AG09309 (cell line): ENCODE measurements around the gene HOATZ.

Experiments used
- DNase-seq: peaks from one replicate; pipeline ENCODE4 v3.0.0-alpha.2; 2010; ENCODE audit warnings: low read depth
- H3K4me3 ChIP-seq: 2 replicates; pipeline ENCODE4 v1.5.1; 2011; ENCODE audit warnings: mild to moderate bottlenecking, low read depth, low read length, moderate library complexity; ENCODE audit not compliant: control insufficient read depth
- CTCF ChIP-seq: IDR thresholded peaks from 2 replicates; pipeline ENCODE4 v1.5.1; 2011; ENCODE audit warnings: mild to moderate bottlenecking, low read depth, low read length, inconsistent platforms; ENCODE audit not compliant: insufficient read depth, control insufficient read depth; ENCODE audit errors: missing control alignments

Gene HOATZ

GRCh38 chr11:111476366-111476765 lies 38.2 kb upstream of the HOATZ start:
- no peak overlapping the region for H3K4me3 ChIP-seq
- TF ChIP-seq CTCF, result no peak
- DNase-seq, result no peak

DNA sequence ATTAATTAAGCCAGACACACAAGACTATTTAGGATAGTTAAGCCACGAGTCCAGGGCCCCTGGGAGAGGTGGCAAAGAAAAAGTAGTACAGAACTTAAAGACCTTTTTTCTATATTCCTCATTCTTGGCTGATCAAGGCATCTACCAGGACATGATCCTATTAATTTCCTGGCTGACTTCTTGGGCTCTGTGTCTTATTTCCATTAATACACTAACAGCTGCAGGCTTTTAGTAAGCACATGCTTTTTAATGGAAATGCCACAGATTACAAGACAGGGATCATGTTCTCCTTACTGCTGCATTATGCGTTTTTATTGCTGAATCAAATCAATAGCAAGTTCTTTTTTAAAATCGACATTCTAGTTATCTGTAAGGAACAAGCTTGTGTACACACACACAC lies 37.6 kb upstream of the HOATZ start:
- H3K4me3 ChIP-seq, result no peak overlapping the region
- no peak for DNase-seq
- TF ChIP-seq CTCF, result no peak

DNA sequence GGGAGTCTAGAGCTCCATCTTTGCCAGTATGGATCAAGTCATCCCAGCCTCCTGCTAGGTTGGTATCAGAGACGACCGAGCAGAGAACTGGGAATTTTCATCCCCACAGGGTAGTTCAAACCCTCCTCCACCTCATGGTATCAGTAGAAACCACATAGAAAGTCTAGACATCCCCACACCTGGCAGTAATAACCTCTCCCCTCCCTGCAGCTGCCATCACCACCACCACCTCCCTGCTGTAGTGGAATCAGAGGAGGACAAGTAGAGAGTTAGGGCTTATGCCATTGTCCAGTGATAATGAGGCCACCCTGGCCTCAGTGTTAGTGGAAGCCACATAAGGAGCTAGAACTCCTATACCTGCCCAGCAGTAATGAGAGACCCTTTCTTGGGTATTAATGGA lies 36.7 kb upstream of the HOATZ start:
- no peak for DNase-seq
- no peak overlapping the region for H3K4me3 ChIP-seq
- TF ChIP-seq CTCF, result no peak

DNA sequence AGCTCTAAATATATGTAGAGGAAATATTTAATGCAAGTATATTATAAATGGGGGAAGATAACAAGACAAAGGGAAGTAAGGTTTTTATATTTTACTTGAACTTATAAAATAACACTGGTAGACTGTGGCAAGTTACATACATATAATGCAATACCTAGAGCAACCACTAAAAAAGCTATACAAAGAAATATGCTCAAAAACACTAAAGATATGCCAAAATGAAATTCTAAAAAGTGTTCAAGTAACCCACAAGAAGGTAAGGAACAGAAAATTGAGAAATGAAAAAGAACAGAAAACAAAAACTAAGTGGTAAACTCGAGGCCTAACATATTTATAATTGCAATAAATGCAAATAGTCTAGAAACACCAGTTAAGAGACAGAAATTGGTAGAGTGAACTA lies 34.9 kb upstream of the HOATZ start:
- DNase-seq, result no peak
- no peak for TF ChIP-seq CTCF
- no peak overlapping the region for H3K4me3 ChIP-seq

DNA sequence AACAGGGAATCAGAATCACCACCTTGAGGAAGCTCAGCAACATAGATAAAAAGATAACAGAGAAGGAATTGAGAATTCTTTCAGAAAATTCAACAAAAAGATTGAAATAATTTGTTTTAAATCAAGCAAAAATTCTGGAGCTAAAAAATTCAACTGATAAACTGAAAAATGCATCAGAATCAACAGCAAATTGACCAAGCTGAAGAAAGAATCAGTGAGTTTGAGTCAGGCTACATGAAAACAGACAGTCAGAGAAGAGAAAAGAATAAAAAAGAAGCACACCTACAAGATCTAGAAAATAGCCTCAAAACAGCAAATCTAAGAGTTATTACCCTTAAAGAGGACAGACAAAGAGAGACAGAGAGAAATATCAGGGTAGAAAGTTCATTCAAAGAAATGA lies 31.1 kb upstream of the HOATZ start:
- DNase-seq, result no peak

GRCh38 chr11:111490496-111490895 lies 24.1 kb upstream of the HOATZ start:
- no peak overlapping the region for H3K4me3 ChIP-seq
- TF ChIP-seq CTCF, result no peak
- no peak for DNase-seq

More for the DNA sequence above, 31.1 kb upstream of the HOATZ start:
- H3K4me3 ChIP-seq, result no peak overlapping the region
- no peak for TF ChIP-seq CTCF

GRCh38 chr11:111494040-111494439 lies 20.5 kb upstream of the HOATZ start:
- DNase-seq, result no peak
- H3K4me3 ChIP-seq, result no peak overlapping the region
- TF ChIP-seq CTCF, result no peak
